ENCODE data around the gene BMP7. TPM values are rescaled to one million over a fixed set of nuclear protein-coding genes. Genes with fewer than 3 reads are reported as not detected.

Gene BMP7
- total and polyA plus RNA-seq, 2 of the 8 experiments (the other 6 are each of a cell fraction or from before 2014, with no cell fraction given) = 9.2 to 14.7 TPM

DNA sequence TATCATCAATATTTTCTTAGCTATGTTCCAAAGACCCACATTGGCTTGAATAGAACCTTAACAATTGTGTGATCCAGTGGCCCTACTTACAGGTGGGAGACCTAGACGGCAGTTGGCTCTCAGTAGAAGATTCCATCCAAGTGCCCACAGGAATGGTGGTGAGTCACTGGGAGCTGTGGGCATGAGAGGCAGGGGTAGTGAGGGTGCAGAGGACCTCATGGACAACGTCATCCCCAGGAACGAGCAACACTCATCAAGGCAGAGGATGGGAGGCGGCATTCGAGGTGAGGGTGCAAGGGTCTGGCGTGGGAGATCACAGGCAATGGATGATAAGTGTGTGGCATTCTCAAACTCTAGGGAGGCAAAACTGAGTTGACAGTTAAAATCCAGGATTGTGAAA lies 45.7 kb upstream of the BMP7 start (continued):
- no peak for TF ChIP-seq SIRT6 (IDR thresholded peaks at IDR 0.05; ENCODE audit: low read length)
- no peak for TF ChIP-seq CBX8 (IDR thresholded peaks at IDR 0.05; ENCODE audit: borderline replicate concordance, low read depth, low read length)
- no peak for TF ChIP-seq POLR2AphosphoS5 (IDR thresholded peaks at IDR 0.05; ENCODE audit: low read depth, low read length)
- TF ChIP-seq EP300 (IDR thresholded peaks at IDR 0.05; ENCODE audit: borderline replicate concordance in 1 of 2, low read depth in 2 of 2, low read length in 2 of 2) = no peak

Data from H1 (cell line).